ENCODE measurements around the gene MFGE8.

DNA sequence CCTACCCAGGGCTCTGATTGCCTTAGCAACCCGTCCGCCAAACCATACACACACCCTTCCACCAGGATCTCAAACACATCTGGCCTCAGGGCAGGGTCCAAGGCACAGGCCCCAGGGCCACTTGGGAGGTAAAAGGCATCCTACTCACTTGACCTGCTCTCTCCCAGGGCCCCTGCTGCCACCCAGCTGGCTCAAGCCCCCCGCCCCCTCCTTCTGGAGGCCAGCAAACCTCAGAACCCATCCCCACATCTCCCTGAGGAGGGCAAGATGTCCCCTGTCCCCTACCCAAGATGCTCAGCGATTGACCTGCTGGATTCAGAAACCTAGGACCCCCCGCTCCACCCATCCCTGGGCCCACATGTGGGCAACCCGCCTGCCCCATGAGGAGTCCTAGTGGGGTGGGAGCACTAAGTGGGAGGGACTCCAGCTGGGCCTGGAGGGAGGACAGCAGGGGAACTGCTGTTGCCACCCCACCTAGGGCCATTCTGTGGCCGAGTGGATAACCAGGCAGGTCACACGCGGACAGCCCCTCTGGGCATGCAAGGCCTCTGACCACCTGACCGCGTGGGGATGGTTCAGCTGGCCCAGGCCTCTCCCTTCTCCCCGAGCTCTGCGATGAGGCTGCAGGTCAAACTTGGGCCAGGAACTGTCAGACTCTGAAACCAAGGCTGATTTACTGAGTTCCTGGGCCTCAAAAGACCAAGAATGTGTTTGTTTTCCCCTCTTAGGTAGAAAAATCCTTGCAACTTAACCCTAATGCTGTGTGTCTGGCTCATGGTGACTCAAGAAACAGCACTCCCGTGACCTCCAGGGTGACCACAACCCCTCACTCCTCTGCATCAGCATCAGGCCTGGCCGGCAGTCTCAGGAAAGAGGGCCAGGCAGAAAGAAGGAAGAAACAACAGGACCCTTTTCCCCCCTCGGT is 4.2 kb downstream of the MFGE8 start:
- TF ChIP-seq, protein P1, sequence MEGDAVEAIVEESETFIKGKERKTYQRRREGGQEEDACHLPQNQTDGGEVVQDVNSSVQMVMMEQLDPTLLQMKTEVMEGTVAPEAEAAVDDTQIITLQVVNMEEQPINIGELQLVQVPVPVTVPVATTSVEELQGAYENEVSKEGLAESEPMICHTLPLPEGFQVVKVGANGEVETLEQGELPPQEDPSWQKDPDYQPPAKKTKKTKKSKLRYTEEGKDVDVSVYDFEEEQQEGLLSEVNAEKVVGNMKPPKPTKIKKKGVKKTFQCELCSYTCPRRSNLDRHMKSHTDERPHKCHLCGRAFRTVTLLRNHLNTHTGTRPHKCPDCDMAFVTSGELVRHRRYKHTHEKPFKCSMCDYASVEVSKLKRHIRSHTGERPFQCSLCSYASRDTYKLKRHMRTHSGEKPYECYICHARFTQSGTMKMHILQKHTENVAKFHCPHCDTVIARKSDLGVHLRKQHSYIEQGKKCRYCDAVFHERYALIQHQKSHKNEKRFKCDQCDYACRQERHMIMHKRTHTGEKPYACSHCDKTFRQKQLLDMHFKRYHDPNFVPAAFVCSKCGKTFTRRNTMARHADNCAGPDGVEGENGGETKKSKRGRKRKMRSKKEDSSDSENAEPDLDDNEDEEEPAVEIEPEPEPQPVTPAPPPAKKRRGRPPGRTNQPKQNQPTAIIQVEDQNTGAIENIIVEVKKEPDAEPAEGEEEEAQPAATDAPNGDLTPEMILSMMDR (IDR thresholded peaks at IDR 0.05) = no peak
- TF ChIP-seq POLR2A (IDR thresholded peaks at IDR 0.05) = no peak

All from right lobe of liver (tissue), 4 donors.